MM.1S (cell line): Measurements from ENCODE around the gene MYOF.

Experiments
- EZH2 ChIP-seq: fragments of 300-600 bp; sonication (generic); optimal IDR thresholded peaks from 2 replicates; pipeline ENCODE3; 2017; ENCODE audit warnings: low read depth, mild to moderate bottlenecking, antibody characterized with exemption, low read length, mixed read lengths
- EZH2phosphoT487 ChIP-seq: fragments of 300-600 bp; sonication (generic); IDR thresholded peaks from 2 replicates; pipeline ENCODE4 v1.6.1; 2018; ENCODE audit warnings: antibody characterized with exemption, low read length
- TF ChIP-seq, protein P1 (sequence below): fragments of 300-600 bp; sonication (generic); IDR thresholded peaks from 2 replicates; pipeline ENCODE4 v1.5.1; 2016; ENCODE audit warnings: antibody characterized with exemption, low read length, mixed read lengths

DNA sequence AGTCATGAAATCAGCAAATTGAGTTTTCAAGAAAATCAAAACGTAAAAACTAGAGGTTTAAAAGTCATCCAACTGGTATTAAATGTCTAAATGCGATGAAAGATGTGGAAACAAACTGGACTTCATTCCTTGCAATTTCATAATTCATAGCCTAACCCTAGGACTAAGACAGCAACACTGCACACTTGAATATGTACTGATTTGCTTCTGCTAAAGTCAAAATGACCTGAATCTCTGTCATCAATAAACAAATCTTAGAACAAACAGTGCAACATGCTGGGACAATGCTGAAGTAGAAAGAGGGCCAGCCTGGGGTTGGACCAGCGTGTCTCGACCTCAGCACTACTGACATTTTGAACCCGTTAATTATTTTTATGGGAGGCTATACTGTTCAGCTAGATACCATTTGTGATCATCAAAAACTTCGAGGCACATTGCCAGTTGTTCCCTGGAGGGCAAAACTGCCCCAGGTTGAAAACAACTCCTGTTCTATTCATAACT, 47.1 kb downstream of the MYOF start:
- TF ChIP-seq, protein P1, sequence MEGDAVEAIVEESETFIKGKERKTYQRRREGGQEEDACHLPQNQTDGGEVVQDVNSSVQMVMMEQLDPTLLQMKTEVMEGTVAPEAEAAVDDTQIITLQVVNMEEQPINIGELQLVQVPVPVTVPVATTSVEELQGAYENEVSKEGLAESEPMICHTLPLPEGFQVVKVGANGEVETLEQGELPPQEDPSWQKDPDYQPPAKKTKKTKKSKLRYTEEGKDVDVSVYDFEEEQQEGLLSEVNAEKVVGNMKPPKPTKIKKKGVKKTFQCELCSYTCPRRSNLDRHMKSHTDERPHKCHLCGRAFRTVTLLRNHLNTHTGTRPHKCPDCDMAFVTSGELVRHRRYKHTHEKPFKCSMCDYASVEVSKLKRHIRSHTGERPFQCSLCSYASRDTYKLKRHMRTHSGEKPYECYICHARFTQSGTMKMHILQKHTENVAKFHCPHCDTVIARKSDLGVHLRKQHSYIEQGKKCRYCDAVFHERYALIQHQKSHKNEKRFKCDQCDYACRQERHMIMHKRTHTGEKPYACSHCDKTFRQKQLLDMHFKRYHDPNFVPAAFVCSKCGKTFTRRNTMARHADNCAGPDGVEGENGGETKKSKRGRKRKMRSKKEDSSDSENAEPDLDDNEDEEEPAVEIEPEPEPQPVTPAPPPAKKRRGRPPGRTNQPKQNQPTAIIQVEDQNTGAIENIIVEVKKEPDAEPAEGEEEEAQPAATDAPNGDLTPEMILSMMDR: no peak
- TF ChIP-seq EZH2phosphoT487 (no peak), EZH2 (no peak)
